Adrenal gland (tissue), 12 donors: ENCODE data around the gene C21orf91. TPM values are rescaled to one million over a fixed set of nuclear protein-coding genes. Genes with fewer than 3 reads are reported as not detected.

Source experiments
- DNase-seq, 7 donors: peaks; one replicate each; pipeline ENCODE4 v3.0.0-alpha.2; 2019 to 2020
- H3K27ac ChIP-seq, 5 donors: fragments of 200-600 bp; sonication (generic) in 4 of 5; 1 replicate in 3 of 5; 2 replicates in 2 of 5; pipeline versions ENCODE4 v1.5.1 to v1.8.0; 2016 to 2020; ENCODE audit warnings: mild to moderate bottlenecking in 1 of 5
- H3K27me3 ChIP-seq: fragments of 200-600 bp; 2 replicates; pipeline ENCODE4 v1.8.0; 2021
- H3K36me3 ChIP-seq, 2 donors: fragments of 200-600 bp; replicated peaks in 1 of 2; 1 replicate in 1 of 2; 2 replicates in 1 of 2; pipeline versions ENCODE4 v1.5.1 to v1.8.0; 2018 to 2022
- H3K4me1 ChIP-seq, 2 donors: fragments of 200-600 bp; replicated peaks in 1 of 2; 1 replicate in 1 of 2; 2 replicates in 1 of 2; pipeline versions ENCODE4 v1.5.1 to v1.8.0; 2018 to 2021
- H3K4me3 ChIP-seq, 4 donors: fragments of 200-600 bp; sonication (generic) in 3 of 4; one replicate each; pipeline ENCODE4 v1.5.1; 2016 to 2018
- H3K9me3 ChIP-seq, 3 donors: fragments of 200-600 bp; sonication (generic) in 1 of 3; replicated peaks in 1 of 3; 1 replicate in 2 of 3; 2 replicates in 1 of 3; pipeline versions ENCODE4 v1.5.1 to v1.8.0; 2016 to 2021
- CTCF ChIP-seq, 6 experiments: fragments of 450-650 bp in 4 of 6; fragments of 200-600 bp in 2 of 6; sonication (generic) in 1 of 6; IDR thresholded peaks; 1 replicate in 5 of 6; 2 replicates in 1 of 6; pipeline versions ENCODE4 v1.5.1 to v1.8.0; 2016 to 2021; ENCODE audit warnings: antibody characterized with exemption in 6 of 6, mild to moderate bottlenecking in 2 of 6, moderate library complexity in 1 of 6
- POLR2A ChIP-seq, 2 donors: fragments of 450-650 bp; IDR thresholded peaks; one replicate each; pipeline ENCODE4 v1.6.1; 2017; ENCODE audit warnings: antibody characterized with exemption in 2 of 2, mild to moderate bottlenecking in 2 of 2, moderate library complexity in 1 of 2
- WGBS, 4 donors: extraction: QIAGEN DNeasy Blood & Tissue Kit in 2 of 4; methylation state at CpG; one replicate each; pipeline versions ENCODE4 v1.1.5 to v1.1.7; 2013 to 2017; 5-methylcytosine and 5-hydroxymethylcytosine counted together
- intact Hi-C, 2 donors: fragments of 100-400 bp; cut with DNase I; formaldehyde crosslinking; loops; one replicate each; pipeline versions ENCODE4 v1.14.1 to v1.15.0; 2022 to 2023
- polyA plus RNA-seq, 3 donors: library from polyadenylated mRNA; stranded (reverse); fragments of 200-250 nt in 2 of 3; fragments of 350-450 nt in 1 of 3; fragmentation: Illumina TruSeq in 1 of 3; extraction: RNeasy Lipid Tissue Mini Kit (QIAGEN cat#74804) in 1 of 3; gene quantifications; one replicate each; pipeline ENCODE4 v1.2.3, GENCODE V29; 2013 to 2014
- total RNA-seq, 9 donors: library from RNA; depleted of rRNA in 4 of 9; stranded (reverse); fragments of >200 nt in 4 of 9; fragments of 120-200 nt in 1 of 9; fragmentation: NEBNext Ultra II Directional in 1 of 9; extraction: Animal tissue kit (Norgen Biotek cat#: 25700) in 1 of 9; gene quantifications; one replicate each; pipeline versions ENCODE4 v1.1.0 to v1.2.4, GENCODE V29; 2013 to 2023
- donor health status: healthy with polysubstance abuse.
- donor health status: Bipolar disorder and iron deficiency.
- donor health status: DM: yes; HTN: yes; CAD: no.
- donor health status: DM: no; HTN: no; CAD: no.
- donor health status: DM: no; HTN: no; CAD: no.
- donor health status: DM: yes; HTN: yes; CAD: no.

C21orf91 gene
- total and polyA plus RNA-seq, 12 donors, result 1.9 to 19.1 (median 9.5) TPM

- no peaks in the 10 kb centered on the region for H3K4me1 ChIP-seq
- WGBS, 4 donors, result 69 to 83% (median 79%) methylated on average over 2 of the region's 2 CpGs
Measured at GRCh38 chr21:17858747-17859146, 39.6 kb upstream of the C21orf91 start.

GRCh38 chr21:17854745-17855144, 35.6 kb upstream of the C21orf91 start:
- Histone ChIP-seq H3K27me3 (no peaks in the 10 kb centered on the region), H3K36me3 (no peaks in the 10 kb centered on the region), H3K27ac (no peak overlapping the region), H3K9me3 (no peaks in the 10 kb centered on the region), H3K4me3 (no peak overlapping the region), H3K4me1 (no peaks in the 10 kb centered on the region)
- TF ChIP-seq POLR2A (IDR thresholded peaks at IDR 0.05) (no peak), CTCF (IDR thresholded peaks at IDR 0.05) (no peak)
- intact Hi-C loops, result no loop called here
- 86 to 88% (median 87%) methylated on average over 3 of the region's 3 CpGs for WGBS, 4 donors
- no peak for DNase-seq

More at GRCh38 chr21:17858747-17859146, 39.6 kb upstream of the C21orf91 start:
- intact Hi-C loops, result no loop called here
- Histone ChIP-seq H3K27ac (no peak overlapping the region), H3K4me3 (no peak overlapping the region), H3K36me3 (no peaks in the 10 kb centered on the region), H3K27me3 (no peaks in the 10 kb centered on the region), H3K9me3 (no peaks in the 10 kb centered on the region)
- TF ChIP-seq CTCF (IDR thresholded peaks at IDR 0.05) (no peak), POLR2A (IDR thresholded peaks at IDR 0.05) (no peak)
- no peak for DNase-seq

GRCh38 chr21:17853393-17854275, 34.5 kb upstream of the C21orf91 start:
- DNase-seq, result no peak
- no peak overlapping the region for H3K4me3 ChIP-seq
- H3K36me3 ChIP-seq, result no peaks in the 10 kb centered on the region
- H3K4me1 ChIP-seq, result no peaks in the 10 kb centered on the region
- no peak overlapping the region for H3K27ac ChIP-seq
- no peaks in the 10 kb centered on the region for H3K27me3 ChIP-seq
- no peaks in the 10 kb centered on the region for H3K9me3 ChIP-seq
- WGBS, 4 donors, result 52 to 66% (median 59%) methylated on average over 9 of the region's 9 CpGs
- intact Hi-C loops, result no loop called here
- no peak for TF ChIP-seq CTCF (IDR thresholded peaks at IDR 0.05)
- TF ChIP-seq POLR2A (IDR thresholded peaks at IDR 0.05), result no peak

- Histone ChIP-seq H3K36me3 (no peaks in the 10 kb centered on the region), H3K4me3 (no peak overlapping the region), H3K27me3 (no peaks in the 10 kb centered on the region), H3K4me1 (no peaks in the 10 kb centered on the region), H3K27ac (no peak overlapping the region), H3K9me3 (no peaks in the 10 kb centered on the region)
- 42 to 62% (median 48%) methylated on average over 3 of the region's 3 CpGs for WGBS, 4 donors
- TF ChIP-seq CTCF (IDR thresholded peaks at IDR 0.05) (no peak), POLR2A (IDR thresholded peaks at IDR 0.05) (no peak)
- intact Hi-C loops, result no loop called here
- peak in 4 of 7 donors; percentile 4 to 34 (median 24) for DNase-seq
Measured at GRCh38 chr21:17848228-17848627, 29.1 kb upstream of the C21orf91 start.
